HPDE6-E6E7 (cell line): ENCODE data around the gene TMEM167A.

Experiments used
- DNase-seq: peaks from one replicate; pipeline ENCODE4 v3.0.0; 2011; ENCODE audit warnings: missing footprints; ENCODE audit errors: extremely low spot score

Gene TMEM167A

GRCh38 chr5:83076742-83077661, at the start of gene TMEM167A, which contains the start of gene XRCC4:
TMEM167A (minus strand) TSS chr5:83077394; CDS start chr5:83077323, 71 bp downstream.
XRCC4 (plus strand) TSS chr5:83077547; CDS start chr5:83104920, 27,373 bp downstream.
- DNase-seq: peak; percentile 99

GRCh38 chr5:83126501-83126900, 49.3 kb upstream of the TMEM167A start:
- no peak for DNase-seq

GRCh38 chr5:83125560-83125959, 48.4 kb upstream of the TMEM167A start:
- DNase-seq: no peak

GRCh38 chr5:83124593-83124992, 47.4 kb upstream of the TMEM167A start:
- DNase-seq: no peak

- no peak for DNase-seq
Observed at GRCh38 chr5:83118976-83119375, 41.8 kb upstream of the TMEM167A start.

- DNase-seq: no peak
Observed at GRCh38 chr5:83118471-83118870, 41.3 kb upstream of the TMEM167A start.

- no peak for DNase-seq
Observed at GRCh38 chr5:83115816-83116215, 38.6 kb upstream of the TMEM167A start.

- DNase-seq: no peak
Observed at GRCh38 chr5:83109380-83109779, 32.2 kb upstream of the TMEM167A start.

GRCh38 chr5:83107692-83108420, 30.7 kb upstream of the TMEM167A start:
- DNase-seq: no peak

GRCh38 chr5:83104021-83104420, 26.8 kb upstream of the TMEM167A start:
- DNase-seq: no peak

GRCh38 chr5:83102364-83102980, 25.3 kb upstream of the TMEM167A start:
- no peak for DNase-seq

- DNase-seq: peak; percentile 12
Observed at GRCh38 chr5:83101514-83101913, 24.3 kb upstream of the TMEM167A start.

GRCh38 chr5:83099445-83099844, 22.3 kb upstream of the TMEM167A start:
- no peak for DNase-seq

GRCh38 chr5:83099001-83099400, 21.8 kb upstream of the TMEM167A start:
- no peak for DNase-seq

GRCh38 chr5:83097689-83098231, 20.6 kb upstream of the TMEM167A start:
- no peak for DNase-seq

GRCh38 chr5:83096660-83097339, 19.6 kb upstream of the TMEM167A start:
- no peak for DNase-seq

- DNase-seq: peak; percentile 87
Observed at GRCh38 chr5:83095957-83096539, 18.9 kb upstream of the TMEM167A start.

GRCh38 chr5:83095163-83095956, 18.2 kb upstream of the TMEM167A start:
- peak; percentile 6 for DNase-seq

GRCh38 chr5:83093692-83094091, 16.5 kb upstream of the TMEM167A start:
- DNase-seq: no peak

- no peak for DNase-seq
Observed at GRCh38 chr5:83092619-83093018, 15.4 kb upstream of the TMEM167A start.
